Endothelial cell of umbilical vein (primary cell): ENCODE results near the gene CAMK2D. TPM values are rescaled to one million over a fixed set of nuclear protein-coding genes. Genes with fewer than 3 reads are reported as not detected.

Experiments used
- BruUV-seq: library from RNA; stranded (reverse); fragments of 400-500 nt; replicated peaks from 2 replicates; lab custom pipeline; 2021; lab: Mats Ljungman, UMichigan
- CTCF ChIA-PET: fragments of 300-600, 350-600 bp; sonication (Branson Sonifier 250); formaldehyde crosslinking; loops from one replicate; lab custom pipeline; 2021; ENCODE audit warnings: antibody characterized with exemption, inconsistent platforms; lab: Charles Lee
- POLR2A ChIA-PET: fragments of 300-600, 350-600 bp; sonication (Branson Sonifier 250); formaldehyde crosslinking; loops from one replicate; lab custom pipeline; 2021; ENCODE audit warnings: antibody characterized with exemption, inconsistent platforms; lab: Charles Lee
- DNase-seq: peaks from one replicate; pipeline ENCODE4 v3.0.0-alpha.2; 2011; ENCODE audit warnings: low read depth, low spot score
- FAIRE-seq: peaks from 2 replicates; lab custom pipeline; 2011; peaks lifted over from hg19 to GRCh38; lab: Jason Lieb, UNC
- H2AFZ ChIP-seq: 2 replicates; pipeline ENCODE4 v1.6.0; 2012; ENCODE audit warnings: low read depth, low read length, control low read depth, inconsistent platforms
- H3K27ac ChIP-seq: 2 replicates; pipeline ENCODE4 v1.5.1; 2011; ENCODE audit warnings: low read depth, mild to moderate bottlenecking, control low read depth, low read length, moderate library complexity; ENCODE audit not compliant: insufficient read depth
- H3K27me3 ChIP-seq, 2 experiments: 2 replicates each; pipeline versions ENCODE4 v1.6.0 to v1.6.1; 2011; ENCODE audit warnings: low read length in 2 of 2, mixed read lengths in 1 of 2; ENCODE audit not compliant: control insufficient read depth in 2 of 2, insufficient read depth in 2 of 2
- H3K36me3 ChIP-seq, 2 experiments: 2 replicates in 1 of 2; 3 replicates in 1 of 2; pipeline ENCODE4 v1.5.1; 2011; ENCODE audit warnings: low read length in 2 of 2, mild to moderate bottlenecking in 1 of 2, moderate library complexity in 1 of 2; ENCODE audit not compliant: control insufficient read depth in 2 of 2, insufficient read depth in 2 of 2; ENCODE audit errors: extremely low read depth in 1 of 2
- H3K4me1 ChIP-seq: 3 replicates; pipeline ENCODE4 v1.5.1; 2011; ENCODE audit warnings: mild to moderate bottlenecking, low read length; ENCODE audit not compliant: control insufficient read depth, insufficient read depth; ENCODE audit errors: extremely low read depth
- H3K4me2 ChIP-seq: 2 replicates; pipeline ENCODE4 v1.6.1; 2011; ENCODE audit warnings: low read length, control low read depth, mixed read lengths; ENCODE audit not compliant: insufficient read depth
- H3K4me3 ChIP-seq, 3 experiments: fragments of 200-600 bp in 1 of 3; sonication (generic), shearing (Covaris generic) in 1 of 3; replicated peaks in 1 of 3; 2 replicates each; pipeline ENCODE4 v1.5.1; 2011 to 2016; ENCODE audit warnings: control low read depth in 3 of 3, low read length in 3 of 3, mild to moderate bottlenecking in 2 of 3, inconsistent platforms in 1 of 3, low read depth in 1 of 3, moderate library complexity in 1 of 3; ENCODE audit not compliant: insufficient read depth in 1 of 3
- H3K79me2 ChIP-seq: 2 replicates; pipeline ENCODE4 v1.6.0; 2012; ENCODE audit warnings: low read length, inconsistent platforms; ENCODE audit not compliant: control insufficient read depth, insufficient read depth
- H3K9ac ChIP-seq: replicated peaks from 2 replicates; pipeline ENCODE3; 2011; ENCODE audit warnings: low read length, control low read depth; ENCODE audit not compliant: insufficient read depth; ENCODE audit errors: extremely low read depth
- H3K9me1 ChIP-seq: replicated peaks from 3 replicates; pipeline ENCODE4 v1.6.0; 2011; ENCODE audit warnings: mild to moderate bottlenecking, low read length; ENCODE audit not compliant: control insufficient read depth, insufficient read depth; ENCODE audit errors: extremely low read depth
- H3K9me3 ChIP-seq: replicated peaks from 2 replicates; pipeline ENCODE4 v1.5.1; 2012; ENCODE audit warnings: low read length, inconsistent platforms; ENCODE audit not compliant: control insufficient read depth, insufficient read depth
- H4K20me1 ChIP-seq: replicated peaks from 2 replicates; pipeline ENCODE3; 2011; ENCODE audit warnings: mild to moderate bottlenecking, low read length; ENCODE audit not compliant: control insufficient read depth, insufficient read depth; ENCODE audit errors: extremely low read depth
- FOS ChIP-seq: IDR thresholded peaks from 2 replicates; pipeline ENCODE4 v1.6.1; 2011; ENCODE audit warnings: mild to moderate bottlenecking, low read length, moderate library complexity, borderline replicate concordance; ENCODE audit not compliant: insufficient read depth
- GATA2 ChIP-seq: IDR thresholded peaks from 2 replicates; pipeline ENCODE4 v1.7.0; 2011; ENCODE audit warnings: low read depth, mild to moderate bottlenecking, moderate library complexity, mixed read lengths, low read length; ENCODE audit not compliant: insufficient read length, insufficient read depth
- JUN ChIP-seq: IDR thresholded peaks from 2 replicates; pipeline ENCODE4 v1.6.1; 2011; ENCODE audit warnings: borderline replicate concordance, low read depth; ENCODE audit not compliant: insufficient read length, insufficient read depth
- MAX ChIP-seq: IDR thresholded peaks from 2 replicates; pipeline ENCODE4 v1.6.1; 2011; ENCODE audit not compliant: insufficient read depth, insufficient read length
- MYC ChIP-seq: IDR thresholded peaks from one replicate; pipeline ENCODE4 v1.6.1; 2011; ENCODE audit warnings: mild to moderate bottlenecking, low read depth, low read length
- POLR2A ChIP-seq: IDR thresholded peaks from 2 replicates; pipeline ENCODE4 v1.6.1; 2012; ENCODE audit warnings: low read depth, mild to moderate bottlenecking, control low read depth, low read length
- POLR2AphosphoS5 ChIP-seq: IDR thresholded peaks from 2 replicates; pipeline ENCODE4 v1.6.1; 2012; ENCODE audit warnings: low read depth, mild to moderate bottlenecking, control low read depth, low read length, moderate library complexity; ENCODE audit not compliant: insufficient read depth
- dilution Hi-C: fragments of 300-500 bp; cut with MboI; formaldehyde crosslinking; loops from one replicate; pipeline ENCODE4 v1.15.0; 2019; ENCODE audit warnings: low sequenced_read_pairs; ENCODE audit not compliant: extremely low pct_ligation_motif_present
- intact Hi-C: fragments of 100-400 bp; cut with micrococcal nuclease; formaldehyde crosslinking; loops from one replicate; pipeline ENCODE4 v1.10.0; 2022
- polyA plus RNA-seq, 4 experiments: library from polyadenylated mRNA; depleted of rRNA in 3 of 4; stranded (reverse) in 3 of 4; unstranded in 1 of 4; fragments of >200 nt; gene quantifications; 2 replicates each; pipeline versions ENCODE4 v1.2.1 to v1.2.3, GENCODE V29; 2011 to 2012; ENCODE audit warnings: missing spikeins in 1 of 4
- total RNA-seq: library from RNA; stranded (reverse); gene quantifications from 2 replicates; pipeline ENCODE4 v1.2.3, GENCODE V29; 2021

Gene CAMK2D
- total and polyA plus RNA-seq, 2 donors (not counting 3 experiments of a cell fraction or from before 2014, with no cell fraction given), result 10.4 to 30.7 TPM

GRCh38 chr4:113481820-113482219 lies 279.7 kb downstream of the CAMK2D start:
- dilution Hi-C loops, result no loop called here
- no peak overlapping the region for H3K9ac ChIP-seq
- no peaks in the 10 kb centered on the region for H4K20me1 ChIP-seq
- no peak overlapping the region for H3K4me3 ChIP-seq
- H3K36me3 ChIP-seq, result no peaks in the 10 kb centered on the region
- DNase-seq, result no peak
- no peak overlapping the region for H3K4me2 ChIP-seq
- no peak for TF ChIP-seq MYC
- TF ChIP-seq POLR2AphosphoS5, result no peak
- no peak for TF ChIP-seq JUN
- no peak for TF ChIP-seq GATA2
- no peak for TF ChIP-seq MAX
- H3K27ac ChIP-seq, result no peak overlapping the region
- intact Hi-C loops, result no loop called here
- ChIA-PET POLR2A (no interaction called here), CTCF (no interaction called here)
- no peaks in the 10 kb centered on the region for H3K79me2 ChIP-seq
- H3K4me1 ChIP-seq, result no peaks in the 10 kb centered on the region
- H3K9me3 ChIP-seq, result peaks cover 4% of the 10 kb centered on the region
- no TSS peak for BruUV-seq
- FAIRE-seq, result no peak
- no peaks in the 10 kb centered on the region for H3K9me1 ChIP-seq
- no peaks in the 10 kb centered on the region for H3K27me3 ChIP-seq
- H2AFZ ChIP-seq, result no peak overlapping the region

GRCh38 chr4:113480109-113480508 lies 281.4 kb downstream of the CAMK2D start:
- dilution Hi-C loops, result no loop called here
- DNase-seq, result no peak
- Histone ChIP-seq H3K36me3 (no peaks in the 10 kb centered on the region), H3K79me2 (no peaks in the 10 kb centered on the region), H3K27me3 (no peaks in the 10 kb centered on the region), H2AFZ (no peak overlapping the region), H3K27ac (no peak overlapping the region), H3K9me3 (peaks cover 5% of the 10 kb centered on the region), H3K4me2 (no peak overlapping the region), H3K9ac (no peak overlapping the region), H3K4me3 (no peak overlapping the region), H4K20me1 (no peaks in the 10 kb centered on the region), H3K9me1 (no peaks in the 10 kb centered on the region), H3K4me1 (no peaks in the 10 kb centered on the region)
- TF ChIP-seq POLR2A, result no peak
- no peak for TF ChIP-seq FOS
- TF ChIP-seq POLR2AphosphoS5, result no peak
- ChIA-PET POLR2A (no interaction called here), CTCF (no interaction called here)
- intact Hi-C loops, result no loop called here
- no peak for FAIRE-seq
- no TSS peak for BruUV-seq
